ENCODE results near the gene NHLRC4.

- TF ChIP-seq, protein P1, sequence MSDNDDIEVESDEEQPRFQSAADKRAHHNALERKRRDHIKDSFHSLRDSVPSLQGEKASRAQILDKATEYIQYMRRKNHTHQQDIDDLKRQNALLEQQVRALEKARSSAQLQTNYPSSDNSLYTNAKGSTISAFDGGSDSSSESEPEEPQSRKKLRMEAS (IDR thresholded peaks at IDR 0.05) = no peak
- TF ChIP-seq, protein P2, sequence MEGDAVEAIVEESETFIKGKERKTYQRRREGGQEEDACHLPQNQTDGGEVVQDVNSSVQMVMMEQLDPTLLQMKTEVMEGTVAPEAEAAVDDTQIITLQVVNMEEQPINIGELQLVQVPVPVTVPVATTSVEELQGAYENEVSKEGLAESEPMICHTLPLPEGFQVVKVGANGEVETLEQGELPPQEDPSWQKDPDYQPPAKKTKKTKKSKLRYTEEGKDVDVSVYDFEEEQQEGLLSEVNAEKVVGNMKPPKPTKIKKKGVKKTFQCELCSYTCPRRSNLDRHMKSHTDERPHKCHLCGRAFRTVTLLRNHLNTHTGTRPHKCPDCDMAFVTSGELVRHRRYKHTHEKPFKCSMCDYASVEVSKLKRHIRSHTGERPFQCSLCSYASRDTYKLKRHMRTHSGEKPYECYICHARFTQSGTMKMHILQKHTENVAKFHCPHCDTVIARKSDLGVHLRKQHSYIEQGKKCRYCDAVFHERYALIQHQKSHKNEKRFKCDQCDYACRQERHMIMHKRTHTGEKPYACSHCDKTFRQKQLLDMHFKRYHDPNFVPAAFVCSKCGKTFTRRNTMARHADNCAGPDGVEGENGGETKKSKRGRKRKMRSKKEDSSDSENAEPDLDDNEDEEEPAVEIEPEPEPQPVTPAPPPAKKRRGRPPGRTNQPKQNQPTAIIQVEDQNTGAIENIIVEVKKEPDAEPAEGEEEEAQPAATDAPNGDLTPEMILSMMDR (IDR thresholded peaks at IDR 0.05) = no peak
- TF ChIP-seq, protein P3, sequence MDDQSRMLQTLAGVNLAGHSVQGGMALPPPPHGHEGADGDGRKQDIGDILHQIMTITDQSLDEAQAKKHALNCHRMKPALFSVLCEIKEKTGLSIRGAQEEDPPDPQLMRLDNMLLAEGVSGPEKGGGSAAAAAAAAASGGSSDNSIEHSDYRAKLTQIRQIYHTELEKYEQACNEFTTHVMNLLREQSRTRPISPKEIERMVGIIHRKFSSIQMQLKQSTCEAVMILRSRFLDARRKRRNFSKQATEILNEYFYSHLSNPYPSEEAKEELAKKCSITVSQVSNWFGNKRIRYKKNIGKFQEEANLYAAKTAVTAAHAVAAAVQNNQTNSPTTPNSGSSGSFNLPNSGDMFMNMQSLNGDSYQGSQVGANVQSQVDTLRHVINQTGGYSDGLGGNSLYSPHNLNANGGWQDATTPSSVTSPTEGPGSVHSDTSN (IDR thresholded peaks at IDR 0.05) = no peak
- no peak for TF ChIP-seq CEBPB (IDR thresholded peaks at IDR 0.05)
- no peak for TF ChIP-seq BHLHE40 (IDR thresholded peaks at IDR 0.05; ENCODE audit: low read depth, low read length)
- no peak for TF ChIP-seq RAD21 (conservative IDR thresholded peaks at IDR 0.05 in 1 of 2, IDR thresholded peaks at IDR 0.05 in 1 of 2)
- no peak for TF ChIP-seq MAFK (IDR thresholded peaks at IDR 0.05; ENCODE audit: partially characterized antibody)
- TF ChIP-seq POLR2A (IDR thresholded peaks at IDR 0.05; ENCODE audit: low read length) = no peak
- TF ChIP-seq HMGXB4 (CRISPR knock-in tag; IDR thresholded peaks at IDR 0.05; ENCODE audit: borderline replicate concordance) = no peak
- no peak for TF ChIP-seq CHD2 (IDR thresholded peaks at IDR 0.05; ENCODE audit: low read length, partially characterized antibody)
These were observed 50.2 kb downstream of the NHLRC4 start for GRCh38 chr16:616733-617586.
